NT2/D1 (cell line): Measurements from ENCODE around the gene GPT2.

ENCODE experiments used
- DNase-seq: peaks from one replicate; pipeline ENCODE4 v3.0.0-alpha.2; 2011; ENCODE audit warnings: low read depth, low spot score
- H3K27me3 ChIP-seq: 2 replicates; pipeline ENCODE4 v1.6.0; 2011; ENCODE audit warnings: mild to moderate bottlenecking; ENCODE audit not compliant: insufficient read length, insufficient read depth
- H3K36me3 ChIP-seq: 2 replicates; pipeline ENCODE4 v1.6.1; 2011; ENCODE audit warnings: mild to moderate bottlenecking, low read length, mixed read lengths; ENCODE audit not compliant: insufficient read depth, insufficient read length
- H3K4me1 ChIP-seq: 2 replicates; pipeline ENCODE4 v1.5.1; 2011; ENCODE audit not compliant: insufficient read depth, insufficient read length
- H3K4me3 ChIP-seq: 2 replicates; pipeline ENCODE4 v1.5.1; 2011; ENCODE audit warnings: low read depth; ENCODE audit not compliant: insufficient read length
- H3K9ac ChIP-seq: 2 replicates; pipeline ENCODE4 v1.6.0; 2011; ENCODE audit warnings: low read depth; ENCODE audit not compliant: insufficient read length
- H3K9me3 ChIP-seq: 2 replicates; pipeline ENCODE4 v1.5.1; 2011; ENCODE audit warnings: mild to moderate bottlenecking, low read length; ENCODE audit not compliant: insufficient read depth
- SUZ12 ChIP-seq: IDR thresholded peaks from 2 replicates; pipeline ENCODE4 v1.6.1; 2011; ENCODE audit not compliant: insufficient read length, insufficient read depth; ENCODE audit errors: extremely low read depth
- YY1 ChIP-seq: IDR thresholded peaks from 2 replicates; pipeline ENCODE4 v1.6.1; 2011; ENCODE audit not compliant: insufficient read length, insufficient read depth
- ZNF274 ChIP-seq: IDR thresholded peaks from 2 replicates; pipeline ENCODE4 v1.6.1; 2011; ENCODE audit warnings: mild to moderate bottlenecking, low read depth, low read length

Gene GPT2

GRCh38 chr16:46883690-46884512 is at the start of gene GPT2:
GPT2 (plus strand) TSS chr16:46884362; CDS start chr16:46884716, 354 bp downstream.
- TF ChIP-seq YY1 (no peak), SUZ12 (no peak), ZNF274 (no peak)
- Histone ChIP-seq H3K9me3 (no peaks in the 10 kb centered on the region), H3K9ac (peak within 1 kb of the TSS; percentile 94), H3K27me3 (peaks cover 16% of the 10 kb centered on the region), H3K36me3 (peaks cover 23% of the 10 kb centered on the region), H3K4me3 (peak within 1 kb of the TSS; percentile 95), H3K4me1 (peaks cover 11% of the 10 kb centered on the region)
- peak; percentile 95 for DNase-seq

DNA sequence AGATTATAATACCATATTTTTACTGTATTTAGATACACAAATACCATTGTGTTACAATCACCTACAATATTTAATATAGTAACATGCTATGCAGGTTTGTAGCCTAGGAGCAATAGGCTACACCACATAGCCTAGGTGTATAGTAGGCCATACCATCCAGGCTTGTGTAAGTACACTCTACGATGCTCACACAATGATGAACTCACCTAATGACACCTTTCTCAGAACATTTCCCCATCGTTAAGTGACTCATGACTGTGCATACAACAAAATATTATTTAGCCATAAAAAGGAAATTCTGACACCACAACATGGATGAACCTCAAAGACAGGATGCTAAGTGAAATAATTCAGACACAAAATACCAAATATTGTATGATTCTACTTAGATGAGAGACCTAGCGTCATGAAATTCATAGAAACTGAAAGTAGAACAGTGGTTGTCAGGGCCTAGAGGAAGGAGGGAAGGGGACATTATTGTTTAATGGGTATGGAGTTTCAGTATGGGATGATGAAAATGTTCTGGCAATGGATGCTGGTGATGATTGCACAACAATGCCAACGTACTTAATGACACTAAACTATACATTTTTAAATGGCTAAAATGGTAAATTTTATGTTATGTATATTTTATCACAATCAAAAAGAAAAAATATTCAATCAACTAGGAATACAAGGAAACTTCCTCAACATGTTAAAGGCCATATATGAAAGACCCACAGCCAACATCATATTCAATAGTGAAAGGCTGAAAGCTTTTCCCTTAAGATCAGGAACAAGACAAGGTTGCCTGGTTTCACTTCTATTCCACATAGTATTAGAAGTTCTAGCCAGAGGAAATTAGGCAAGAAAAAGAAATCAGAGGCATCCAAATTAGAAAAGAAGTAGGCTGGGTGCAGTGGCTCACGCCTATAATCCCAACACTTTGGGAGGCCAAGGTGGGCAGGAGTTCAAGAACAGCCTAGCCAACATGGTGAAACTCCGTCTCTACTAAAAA is 47.3 kb upstream of the GPT2 start:
- TF ChIP-seq SUZ12 (no peak), YY1 (no peak), ZNF274 (no peak)
- no peaks in the 10 kb centered on the region for H3K36me3 ChIP-seq
- no peaks in the 10 kb centered on the region for H3K4me1 ChIP-seq
- no peak for DNase-seq
- H3K9ac ChIP-seq, result no peak overlapping the region
- H3K9me3 ChIP-seq, result peaks cover 1% of the 10 kb centered on the region; the same call in 1 of the 2 replicates
- H3K27me3 ChIP-seq, result no peaks in the 10 kb centered on the region
- H3K4me3 ChIP-seq, result no peak overlapping the region

- peaks cover 9% of the 10 kb centered on the region for H3K9me3 ChIP-seq
- no peak overlapping the region for H3K9ac ChIP-seq
- no peaks in the 10 kb centered on the region for H3K36me3 ChIP-seq
- H3K4me3 ChIP-seq, result no peak overlapping the region
- peaks cover 2% of the 10 kb centered on the region for H3K4me1 ChIP-seq
- DNase-seq, result no peak
- H3K27me3 ChIP-seq, result no peaks in the 10 kb centered on the region
- TF ChIP-seq ZNF274 (no peak), YY1 (no peak), SUZ12 (no peak)
Observed at GRCh38 chr16:46839986-46840443, 44.1 kb upstream of the GPT2 start.

- Histone ChIP-seq H3K9ac (no peak overlapping the region), H3K4me1 (peaks cover 2% of the 10 kb centered on the region), H3K36me3 (no peaks in the 10 kb centered on the region), H3K4me3 (no peak overlapping the region), H3K27me3 (no peaks in the 10 kb centered on the region), H3K9me3 (peaks cover 9% of the 10 kb centered on the region)
- DNase-seq, result no peak
- no peak for TF ChIP-seq ZNF274
- no peak for TF ChIP-seq YY1
- TF ChIP-seq SUZ12, result no peak
Observed at GRCh38 chr16:46842192-46842895, 41.8 kb upstream of the GPT2 start.

GRCh38 chr16:46843898-46844642 is 40.1 kb upstream of the GPT2 start:
- Histone ChIP-seq H3K4me1 (peaks cover 2% of the 10 kb centered on the region), H3K27me3 (no peaks in the 10 kb centered on the region), H3K9me3 (peaks cover 9% of the 10 kb centered on the region), H3K4me3 (no peak overlapping the region), H3K9ac (no peak overlapping the region), H3K36me3 (no peaks in the 10 kb centered on the region)
- DNase-seq, result no peak
- TF ChIP-seq SUZ12 (no peak), ZNF274 (no peak), YY1 (no peak)

DNA sequence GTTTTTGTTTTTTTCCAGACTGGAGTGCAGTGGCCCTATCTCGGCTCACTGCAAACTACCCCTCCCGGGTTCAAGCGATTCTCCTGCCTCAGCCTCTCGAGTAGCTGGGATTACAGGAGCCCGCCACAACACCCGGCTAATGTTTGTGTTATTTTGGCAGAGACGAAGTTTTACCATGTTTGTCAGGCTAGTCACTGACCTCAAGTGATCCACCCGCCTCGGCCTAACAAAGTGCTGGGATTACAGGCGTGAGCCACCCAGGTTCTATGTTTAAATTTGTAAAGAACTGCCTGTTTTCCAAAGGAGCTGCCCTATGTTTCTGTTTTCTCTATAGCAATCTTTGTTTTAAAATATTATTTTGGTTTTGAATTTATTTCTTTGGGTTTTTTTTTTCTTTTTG is 39.4 kb upstream of the GPT2 start:
- TF ChIP-seq YY1, result no peak
- no peak for TF ChIP-seq SUZ12
- no peak for TF ChIP-seq ZNF274
- H3K4me1 ChIP-seq, result peaks cover 2% of the 10 kb centered on the region
- no peak overlapping the region for H3K9ac ChIP-seq
- no peaks in the 10 kb centered on the region for H3K36me3 ChIP-seq
- H3K27me3 ChIP-seq, result no peaks in the 10 kb centered on the region
- DNase-seq, result no peak
- H3K9me3 ChIP-seq, result peaks cover 9% of the 10 kb centered on the region
- H3K4me3 ChIP-seq, result no peak overlapping the region
